ENCODE measurements around the gene TMEM154.

Gene TMEM154

DNA sequence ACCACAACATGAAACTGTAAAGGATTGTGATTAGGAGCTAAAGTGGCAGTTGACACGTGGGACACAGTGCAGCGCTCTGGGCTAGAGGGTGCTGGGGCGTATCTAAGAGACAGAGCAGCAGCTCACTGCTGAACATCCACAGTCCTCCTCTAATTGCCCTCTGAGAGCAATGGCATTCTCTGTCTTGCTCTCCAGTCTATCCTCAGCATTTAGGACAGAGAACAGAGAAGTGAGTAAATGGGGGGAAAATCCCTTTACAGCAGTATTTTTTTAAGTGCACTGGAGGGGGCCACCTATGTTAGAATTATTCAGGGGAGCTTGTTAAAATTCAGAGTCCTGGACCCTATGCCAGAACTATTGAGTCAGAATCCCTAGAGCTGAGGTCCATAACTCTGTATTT lies 4.2 kb upstream of the TMEM154 start:
- no peak overlapping the region for H2BK120ac ChIP-seq (ENCODE audit: low read depth, low read length)
- H2BK12ac ChIP-seq (ENCODE audit: low read length in 2 of 2): no peak overlapping the region
- H2BK5ac ChIP-seq (ENCODE audit: low read depth, low read length, poor library complexity, severe bottlenecking): no peak overlapping the region
- H2BK15ac ChIP-seq (ENCODE audit: low read depth, poor library complexity, severe bottlenecking): no peak overlapping the region
- no peak for DNase-seq
- H3K36me3 ChIP-seq (ENCODE audit: control insufficient read depth in 1 of 2, insufficient read depth in 2 of 2, low read depth in 1 of 2, low read length in 2 of 2): no peaks in the 10 kb centered on the region
- peaks cover 0 to 40% of the 10 kb centered on the region in 2 experiments for H3K27me3 ChIP-seq (ENCODE audit: control insufficient read depth in 1 of 2, insufficient read depth in 1 of 2, low read length in 2 of 2)
- H4K8ac ChIP-seq (ENCODE audit: low read length): no peak overlapping the region
- no peaks in the 10 kb centered on the region for H3K79me1 ChIP-seq (replicated peaks; ENCODE audit: low read length, poor library complexity, severe bottlenecking)
- H3K9me3 ChIP-seq (ENCODE audit: control insufficient read depth, low read length): no peaks in the 10 kb centered on the region
- peaks cover 7% of the 10 kb centered on the region for H3K4me1 ChIP-seq (ENCODE audit: control insufficient read depth, insufficient read depth, low read depth, low read length)
- H3K23ac ChIP-seq (ENCODE audit: low read length in 2 of 2): no peak overlapping the region
- no peak overlapping the region for H3K4ac ChIP-seq (ENCODE audit: low read depth in 1 of 2, low read length in 2 of 2)
- H3K18ac ChIP-seq (ENCODE audit: low read depth in 1 of 2, low read length in 2 of 2): no peak overlapping the region
- no peak overlapping the region for H3K4me2 ChIP-seq (ENCODE audit: low read length, poor library complexity, severe bottlenecking)
- no peak overlapping the region for H3K4me3 ChIP-seq (ENCODE audit: insufficient read depth in 1 of 2, low read depth in 1 of 2, low read length in 2 of 2)
- H2AK5ac ChIP-seq (ENCODE audit: low read length, severe bottlenecking): no peak overlapping the region
- no peak overlapping the region for H3K14ac ChIP-seq (ENCODE audit: low read length in 2 of 2)
- no peak overlapping the region for H2AFZ ChIP-seq (ENCODE audit: low read depth, low read length)
- no peak overlapping the region for H4K91ac ChIP-seq (ENCODE audit: low read length)
- no peak overlapping the region for H3K9ac ChIP-seq (ENCODE audit: low read length)
- 66% methylated on average over 3 of the region's 3 CpGs for WGBS
- H3K27ac ChIP-seq (ENCODE audit: low read length, poor library complexity, severe bottlenecking): no peak overlapping the region

- Histone ChIP-seq H2BK120ac (ENCODE audit: low read depth, low read length) (no peak overlapping the region), H3K9me3 (ENCODE audit: control insufficient read depth, low read length) (no peaks in the 10 kb centered on the region), H3K4me3 (ENCODE audit: insufficient read depth in 1 of 2, low read depth in 1 of 2, low read length in 2 of 2) (no peak overlapping the region), H2AK5ac (ENCODE audit: low read length, severe bottlenecking) (no peak overlapping the region), H4K8ac (ENCODE audit: low read length) (peak overlapping the region; percentile 8), H3K23ac (ENCODE audit: low read length in 2 of 2) (no peak overlapping the region), H3K18ac (ENCODE audit: low read depth in 1 of 2, low read length in 2 of 2) (peak overlapping the region in 1 of 2 experiments; percentile 44), H3K27me3 (ENCODE audit: control insufficient read depth in 1 of 2, insufficient read depth in 1 of 2, low read length in 2 of 2) (peaks cover 0 to 24% of the 10 kb centered on the region in 2 experiments), H3K27ac (ENCODE audit: low read length, poor library complexity, severe bottlenecking) (no peak overlapping the region), H3K4me2 (ENCODE audit: low read length, poor library complexity, severe bottlenecking) (no peak overlapping the region), H2AFZ (ENCODE audit: low read depth, low read length) (no peak overlapping the region), H3K79me1 (replicated peaks; ENCODE audit: low read length, poor library complexity, severe bottlenecking) (peaks cover 8% of the 10 kb centered on the region), H3K9ac (ENCODE audit: low read length) (no peak overlapping the region), H4K91ac (ENCODE audit: low read length) (no peak overlapping the region), H2BK12ac (ENCODE audit: low read length in 2 of 2) (no peak overlapping the region), H3K14ac (ENCODE audit: low read length in 2 of 2) (no peak overlapping the region), H3K4ac (ENCODE audit: low read depth in 1 of 2, low read length in 2 of 2) (no peak overlapping the region), H2BK5ac (ENCODE audit: low read depth, low read length, poor library complexity, severe bottlenecking) (no peak overlapping the region), H2BK15ac (ENCODE audit: low read depth, poor library complexity, severe bottlenecking) (no peak overlapping the region), H3K36me3 (ENCODE audit: control insufficient read depth in 1 of 2, insufficient read depth in 2 of 2, low read depth in 1 of 2, low read length in 2 of 2) (no peaks in the 10 kb centered on the region), H3K4me1 (ENCODE audit: control insufficient read depth, insufficient read depth, low read depth, low read length) (peaks cover 7% of the 10 kb centered on the region)
- DNase-seq: no peak
- WGBS: 61% methylated on average over 8 of the region's 9 CpGs
Measured at GRCh38 chr4:152682143-152682941, 2.5 kb upstream of the TMEM154 start.

DNA sequence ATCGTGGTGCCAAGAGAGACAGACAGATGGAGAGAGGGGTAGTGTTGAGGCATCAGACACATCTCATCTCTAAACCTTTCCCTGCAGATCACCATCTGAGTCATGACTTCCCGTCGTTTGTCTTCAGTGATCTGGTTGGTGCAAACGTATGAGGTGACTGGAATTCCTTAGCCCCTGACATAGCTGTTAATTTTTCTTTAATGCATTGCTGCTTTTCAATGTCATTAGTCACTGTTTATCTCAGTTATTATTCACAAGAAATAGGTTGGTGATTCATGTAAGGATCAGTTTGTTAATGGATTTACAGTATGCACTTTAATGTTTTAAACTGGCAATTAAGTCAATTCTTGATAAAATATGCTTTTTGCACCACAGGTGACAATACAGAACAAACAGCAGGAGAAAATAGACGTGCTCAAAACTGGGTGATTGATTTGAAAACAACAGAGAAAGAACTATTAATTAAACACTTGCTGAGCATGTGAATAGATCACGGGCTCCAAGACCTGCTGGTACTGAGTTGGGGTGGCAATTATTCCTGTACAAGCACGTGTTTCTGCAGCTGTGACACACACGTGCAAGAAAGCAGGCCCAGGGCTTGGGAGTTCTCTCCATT lies 1.3 kb upstream of the TMEM154 start:
- Histone ChIP-seq H2BK15ac (ENCODE audit: low read depth, poor library complexity, severe bottlenecking) (no peak overlapping the region), H3K4me2 (ENCODE audit: low read length, poor library complexity, severe bottlenecking) (no peak overlapping the region), H3K23ac (ENCODE audit: low read length in 2 of 2) (no peak overlapping the region), H4K8ac (ENCODE audit: low read length) (no peak overlapping the region), H3K18ac (ENCODE audit: low read depth in 1 of 2, low read length in 2 of 2) (no peak overlapping the region), H3K4ac (ENCODE audit: low read depth in 1 of 2, low read length in 2 of 2) (no peak overlapping the region), H3K9me3 (ENCODE audit: control insufficient read depth, low read length) (no peaks in the 10 kb centered on the region), H3K4me3 (ENCODE audit: insufficient read depth in 1 of 2, low read depth in 1 of 2, low read length in 2 of 2) (no peak overlapping the region), H2BK120ac (ENCODE audit: low read depth, low read length) (no peak overlapping the region), H3K4me1 (ENCODE audit: control insufficient read depth, insufficient read depth, low read depth, low read length) (peaks cover 7% of the 10 kb centered on the region), H3K9ac (ENCODE audit: low read length) (no peak overlapping the region), H2AK5ac (ENCODE audit: low read length, severe bottlenecking) (no peak overlapping the region), H3K27me3 (ENCODE audit: control insufficient read depth in 1 of 2, insufficient read depth in 1 of 2, low read length in 2 of 2) (peaks cover 0 to 14% of the 10 kb centered on the region in 2 experiments), H2BK5ac (ENCODE audit: low read depth, low read length, poor library complexity, severe bottlenecking) (no peak overlapping the region), H2BK12ac (ENCODE audit: low read length in 2 of 2) (no peak overlapping the region), H2AFZ (ENCODE audit: low read depth, low read length) (no peak overlapping the region), H4K91ac (ENCODE audit: low read length) (no peak overlapping the region), H3K79me1 (replicated peaks; ENCODE audit: low read length, poor library complexity, severe bottlenecking) (peaks cover 8% of the 10 kb centered on the region), H3K27ac (ENCODE audit: low read length, poor library complexity, severe bottlenecking) (peak overlapping the region; percentile 85), H3K36me3 (ENCODE audit: control insufficient read depth in 1 of 2, insufficient read depth in 2 of 2, low read depth in 1 of 2, low read length in 2 of 2) (no peaks in the 10 kb centered on the region), H3K14ac (ENCODE audit: low read length in 2 of 2) (no peak overlapping the region)
- WGBS: 8% methylated on average over 2 of the region's 8 CpGs
- peak; percentile 93 for DNase-seq

DNA sequence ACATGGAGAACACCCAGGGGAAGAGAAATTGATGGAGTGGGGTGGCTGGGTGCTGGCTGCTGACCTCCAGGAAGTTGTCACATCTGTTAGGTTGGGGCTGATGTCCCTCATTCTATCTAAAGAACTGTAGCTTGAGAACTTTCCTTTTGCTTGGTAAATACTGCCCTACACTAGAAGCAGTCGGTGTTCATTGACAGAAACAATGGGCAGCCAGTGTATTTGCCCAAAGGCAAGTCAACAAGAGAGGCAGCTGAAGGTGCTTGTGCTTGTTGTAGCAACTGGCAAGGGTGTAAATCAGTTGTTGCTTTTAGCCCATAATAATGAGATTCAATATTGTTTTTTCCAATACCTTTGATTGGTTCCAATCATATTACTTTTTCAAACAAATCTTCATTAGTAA lies 956 bp downstream of the TMEM154 start:
- Histone ChIP-seq H4K8ac (ENCODE audit: low read length) (no peak overlapping the region), H4K91ac (ENCODE audit: low read length) (no peak overlapping the region), H3K36me3 (ENCODE audit: control insufficient read depth in 1 of 2, insufficient read depth in 2 of 2, low read depth in 1 of 2, low read length in 2 of 2) (no peaks in the 10 kb centered on the region), H3K14ac (ENCODE audit: low read length in 2 of 2) (no peak overlapping the region), H3K4me1 (ENCODE audit: control insufficient read depth, insufficient read depth, low read depth, low read length) (peaks cover 7% of the 10 kb centered on the region), H2BK120ac (ENCODE audit: low read depth, low read length) (no peak overlapping the region), H3K4ac (ENCODE audit: low read depth in 1 of 2, low read length in 2 of 2) (no peak overlapping the region), H3K23ac (ENCODE audit: low read length in 2 of 2) (no peak overlapping the region), H2AFZ (ENCODE audit: low read depth, low read length) (no peak overlapping the region), H2BK12ac (ENCODE audit: low read length in 2 of 2) (no peak overlapping the region), H3K4me2 (ENCODE audit: low read length, poor library complexity, severe bottlenecking) (no peak overlapping the region), H2BK5ac (ENCODE audit: low read depth, low read length, poor library complexity, severe bottlenecking) (no peak overlapping the region), H2BK15ac (ENCODE audit: low read depth, poor library complexity, severe bottlenecking) (peak overlapping the region; percentile 62), H3K4me3 (ENCODE audit: insufficient read depth in 1 of 2, low read depth in 1 of 2, low read length in 2 of 2) (peak overlapping the region in 1 of 2 experiments; percentile 86), H2AK5ac (ENCODE audit: low read length, severe bottlenecking) (no peak overlapping the region), H3K9me3 (ENCODE audit: control insufficient read depth, low read length) (no peaks in the 10 kb centered on the region), H3K79me1 (replicated peaks; ENCODE audit: low read length, poor library complexity, severe bottlenecking) (peaks cover 14% of the 10 kb centered on the region), H3K9ac (ENCODE audit: low read length) (peak overlapping the region; percentile 92), H3K27ac (ENCODE audit: low read length, poor library complexity, severe bottlenecking) (no peak overlapping the region), H3K18ac (ENCODE audit: low read depth in 1 of 2, low read length in 2 of 2) (no peak overlapping the region), H3K27me3 (ENCODE audit: control insufficient read depth in 1 of 2, insufficient read depth in 1 of 2, low read length in 2 of 2) (peaks cover 0 to 8% of the 10 kb centered on the region in 2 experiments)
- whole genome bisulfite sequencing: 88% methylated on average over 1 of the region's 1 CpG
- peak; percentile 13 for DNase-seq
